Small intestine (tissue), 16 donors: Measurements from ENCODE around the gene INHA. TPM values are rescaled to one million over a fixed set of nuclear protein-coding genes. Genes with fewer than 3 reads are reported as not detected.

ENCODE experiments used
- DNase-seq, 2 donors: peaks; one replicate each; pipeline versions ENCODE4 v3.0.0 to v3.0.0-alpha.2; 2013
- FAIRE-seq: peaks from 2 replicates; lab custom pipeline; 2012; peaks lifted over from hg19 to GRCh38; lab: Jason Lieb, UNC
- H3K27ac ChIP-seq, 3 donors: one replicate each; pipeline ENCODE4 v1.5.1; 2013; ENCODE audit warnings: low read length in 2 of 3, mild to moderate bottlenecking in 2 of 3, control low read depth in 1 of 3, inconsistent platforms in 1 of 3, low read depth in 1 of 3, moderate library complexity in 1 of 3
- H3K27me3 ChIP-seq, 3 donors: one replicate each; pipeline ENCODE4 v1.6.1; 2013; ENCODE audit warnings: low read length in 3 of 3, inconsistent platforms in 1 of 3; ENCODE audit not compliant: control insufficient read depth in 3 of 3, insufficient read depth in 3 of 3
- H3K36me3 ChIP-seq, 3 donors: one replicate each; pipeline ENCODE4 v1.6.1; 2013; ENCODE audit warnings: low read length in 3 of 3, inconsistent platforms in 1 of 3, low read depth in 1 of 3, mild to moderate bottlenecking in 1 of 3, moderate library complexity in 1 of 3; ENCODE audit not compliant: control insufficient read depth in 3 of 3, insufficient read depth in 2 of 3
- H3K4me1 ChIP-seq, 3 donors: one replicate each; pipeline ENCODE4 v1.6.1; 2013; ENCODE audit warnings: low read length in 2 of 3, inconsistent platforms in 1 of 3, low read depth in 1 of 3, mild to moderate bottlenecking in 1 of 3, moderate library complexity in 1 of 3; ENCODE audit not compliant: control insufficient read depth in 3 of 3, insufficient read depth in 2 of 3
- H3K4me3 ChIP-seq, 3 donors: one replicate each; pipeline ENCODE4 v1.5.1; 2013; ENCODE audit warnings: low read length in 3 of 3, control low read depth in 1 of 3, inconsistent platforms in 1 of 3, low read depth in 1 of 3, mild to moderate bottlenecking in 1 of 3, moderate library complexity in 1 of 3
- H3K9me3 ChIP-seq, 2 donors: one replicate each; pipeline ENCODE4 v1.6.1; 2013; ENCODE audit warnings: low read depth in 1 of 2, low read length in 1 of 2; ENCODE audit not compliant: control insufficient read depth in 2 of 2, insufficient read depth in 1 of 2
- WGBS, 3 donors: extraction: QIAGEN DNeasy Blood & Tissue Kit; methylation state at CpG; one replicate each; pipeline ENCODE4 v1.1.7; 2013; 5-methylcytosine and 5-hydroxymethylcytosine counted together
- long read RNA-seq, 10 donors: transcript quantifications; one replicate each; lab custom pipeline, GENCODE V29; 2026
- polyA plus RNA-seq, 4 donors: library from polyadenylated mRNA; stranded (reverse) in 3 of 4; unstranded in 1 of 4; fragments of 200-250 nt in 3 of 4; fragments of 120-200 nt in 1 of 4; gene quantifications; one replicate each; pipeline versions ENCODE4 v1.2.1 to v1.2.3, GENCODE V29; 2013
- donor health status: healthy with polysubstance abuse.
- donor health status: control.
- donor health status: control.
- donor health status: Bipolar disorder and iron deficiency.
- donor health status: healthy.

Gene INHA, protein sequence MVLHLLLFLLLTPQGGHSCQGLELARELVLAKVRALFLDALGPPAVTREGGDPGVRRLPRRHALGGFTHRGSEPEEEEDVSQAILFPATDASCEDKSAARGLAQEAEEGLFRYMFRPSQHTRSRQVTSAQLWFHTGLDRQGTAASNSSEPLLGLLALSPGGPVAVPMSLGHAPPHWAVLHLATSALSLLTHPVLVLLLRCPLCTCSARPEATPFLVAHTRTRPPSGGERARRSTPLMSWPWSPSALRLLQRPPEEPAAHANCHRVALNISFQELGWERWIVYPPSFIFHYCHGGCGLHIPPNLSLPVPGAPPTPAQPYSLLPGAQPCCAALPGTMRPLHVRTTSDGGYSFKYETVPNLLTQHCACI
- polyA plus RNA-seq, result under 1 TPM in 2 of 4 donors, not detected in 2; 0.18 to 0.78 TPM
- long read RNA-seq, donor 1, result 0 reads
- long read RNA-seq, donor 2, result 0 reads
- long read RNA-seq, donor 3, result 0 reads
- long read RNA-seq, donor 4, result 0 reads
- long read RNA-seq, donor 5, result 0 reads
- long read RNA-seq, donor 6, partial matches to known transcripts, result 6 of 32 reads
- long read RNA-seq, donor 6, other reads (novel, unspliced or antisense), result 25 of 32 reads
- long read RNA-seq, donor 7, result 0 reads
- long read RNA-seq, donor 8, partial matches to known transcripts, result 0 of 5 reads
- long read RNA-seq, donor 8, other reads (novel, unspliced or antisense), result 5 of 5 reads
- long read RNA-seq, donor 9, result 0 reads
- long read RNA-seq, donor 10, partial matches to known transcripts, result 11 of 11 reads
- long read RNA-seq, donor 10, other reads (novel, unspliced or antisense), result 0 of 11 reads

DNA sequence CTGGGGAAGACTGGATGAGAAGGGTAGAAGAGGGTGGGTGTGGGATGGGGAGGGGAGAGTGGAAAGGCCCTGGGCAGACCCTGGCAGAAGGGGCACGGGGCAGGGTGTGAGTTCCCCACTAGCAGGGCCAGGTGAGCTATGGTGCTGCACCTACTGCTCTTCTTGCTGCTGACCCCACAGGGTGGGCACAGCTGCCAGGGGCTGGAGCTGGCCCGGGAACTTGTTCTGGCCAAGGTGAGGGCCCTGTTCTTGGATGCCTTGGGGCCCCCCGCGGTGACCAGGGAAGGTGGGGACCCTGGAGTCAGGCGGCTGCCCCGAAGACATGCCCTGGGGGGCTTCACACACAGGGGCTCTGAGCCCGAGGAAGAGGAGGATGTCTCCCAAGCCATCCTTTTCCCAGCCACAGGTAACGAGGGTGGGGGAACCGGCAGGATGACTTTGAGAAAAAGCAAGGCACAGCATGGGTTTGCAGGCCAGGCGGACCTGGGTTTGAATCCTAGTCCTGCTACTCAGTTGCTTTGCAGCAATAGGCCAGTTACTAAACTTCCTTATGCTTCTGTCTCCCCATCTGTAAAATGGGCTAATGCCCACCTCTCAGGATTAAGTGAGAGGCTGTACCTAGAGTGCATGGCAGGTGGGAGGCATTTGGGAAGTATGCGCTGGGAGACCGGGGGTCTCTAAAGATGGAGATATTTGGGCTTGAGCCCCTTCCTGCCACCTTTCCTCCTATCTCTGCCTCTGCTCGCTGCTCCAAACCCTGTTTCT, at the start of gene INHA:
Gene INHA (plus strand): TSS at position 74 of the 765 bp plus-strand sequence. CDS start 65 bp downstream, at position 139.
- H3K9me3 ChIP-seq, result no peaks in the 10 kb centered on the region
- H3K27me3 ChIP-seq, result peaks cover 0 to 8% (median 5%) of the 10 kb centered on the region in 3 donors
- peak within 1 kb of the TSS; percentile 38 to 57 (median 54) for H3K4me3 ChIP-seq
- peaks cover 0 to 16% (median 0%) of the 10 kb centered on the region in 3 donors for H3K36me3 ChIP-seq
- 75 to 85% (median 75%) methylated on average over 12 to 13 of the region's 13 CpGs for WGBS, 3 donors
- DNase-seq, result no peak
- FAIRE-seq, result no peak
- peaks cover 0 to 27% (median 0%) of the 10 kb centered on the region in 3 donors for H3K4me1 ChIP-seq
- peak within 1 kb of the TSS in 1 of 3 donors; percentile 81 for H3K27ac ChIP-seq

DNA sequence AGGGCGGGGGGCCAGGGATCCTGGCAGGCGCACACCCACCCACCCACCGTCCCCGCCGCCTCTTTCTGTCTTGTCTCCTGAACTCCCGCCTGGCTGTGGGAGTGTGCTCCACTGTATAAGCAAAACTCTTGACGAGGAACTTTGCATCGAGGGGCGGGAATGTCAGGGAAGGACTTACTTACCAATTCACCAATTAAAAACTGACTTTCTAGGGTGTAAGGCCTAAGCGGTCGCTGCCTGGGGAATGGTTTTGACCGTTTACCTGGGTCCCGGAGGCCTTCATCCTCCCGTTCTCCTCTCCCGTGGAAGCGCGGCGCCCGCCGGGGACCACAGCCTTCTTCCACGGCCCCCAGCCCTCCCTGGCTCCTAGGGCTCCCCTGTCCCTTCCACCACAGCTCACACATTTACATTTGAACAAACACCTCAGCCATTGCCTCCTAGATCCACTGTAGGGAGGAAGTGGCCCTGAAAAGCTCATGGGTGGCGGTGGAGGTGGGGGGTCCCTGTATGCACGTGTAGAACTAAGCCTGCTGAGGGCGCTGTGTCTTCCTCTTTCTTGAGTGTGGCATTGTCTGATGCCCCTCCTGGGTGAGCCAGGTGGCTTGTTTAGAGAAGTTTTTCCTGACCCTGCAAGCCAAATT, 49.0 kb upstream of the INHA start:
- Histone ChIP-seq H3K9me3 (no peaks in the 10 kb centered on the region), H3K27me3 (peaks cover 0 to 86% (median 39%) of the 10 kb centered on the region in 3 donors), H3K36me3 (no peaks in the 10 kb centered on the region), H3K27ac (no peak overlapping the region), H3K4me3 (no peak overlapping the region), H3K4me1 (peaks cover 0 to 29% (median 0%) of the 10 kb centered on the region in 3 donors)
- FAIRE-seq, result no peak
- 17 to 26% (median 24%) methylated on average over 18 to 24 of the region's 24 CpGs for WGBS, 3 donors
- no peak for DNase-seq

DNA sequence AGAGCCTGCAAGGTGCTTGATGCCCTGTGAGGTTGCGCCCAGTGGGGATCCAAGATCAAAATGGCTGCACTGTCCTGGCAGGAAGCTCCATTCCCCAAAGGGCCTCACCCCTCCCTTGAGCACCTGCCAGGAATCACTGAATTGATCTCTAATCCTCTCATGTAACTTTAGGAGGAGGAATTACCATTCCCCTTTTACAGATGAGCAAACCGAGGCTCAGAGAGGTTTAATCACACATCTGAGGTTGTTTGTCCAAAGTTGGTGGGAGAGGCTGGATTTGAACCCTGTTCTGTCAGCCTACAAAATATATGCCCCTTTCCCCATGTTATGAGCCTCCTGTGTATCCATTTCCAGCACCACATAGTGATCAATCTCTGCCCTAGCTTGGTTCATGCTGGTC, 47.3 kb upstream of the INHA start:
- no peak for FAIRE-seq
- peaks cover 0 to 90% (median 42%) of the 10 kb centered on the region in 3 donors for H3K27me3 ChIP-seq

DNA sequence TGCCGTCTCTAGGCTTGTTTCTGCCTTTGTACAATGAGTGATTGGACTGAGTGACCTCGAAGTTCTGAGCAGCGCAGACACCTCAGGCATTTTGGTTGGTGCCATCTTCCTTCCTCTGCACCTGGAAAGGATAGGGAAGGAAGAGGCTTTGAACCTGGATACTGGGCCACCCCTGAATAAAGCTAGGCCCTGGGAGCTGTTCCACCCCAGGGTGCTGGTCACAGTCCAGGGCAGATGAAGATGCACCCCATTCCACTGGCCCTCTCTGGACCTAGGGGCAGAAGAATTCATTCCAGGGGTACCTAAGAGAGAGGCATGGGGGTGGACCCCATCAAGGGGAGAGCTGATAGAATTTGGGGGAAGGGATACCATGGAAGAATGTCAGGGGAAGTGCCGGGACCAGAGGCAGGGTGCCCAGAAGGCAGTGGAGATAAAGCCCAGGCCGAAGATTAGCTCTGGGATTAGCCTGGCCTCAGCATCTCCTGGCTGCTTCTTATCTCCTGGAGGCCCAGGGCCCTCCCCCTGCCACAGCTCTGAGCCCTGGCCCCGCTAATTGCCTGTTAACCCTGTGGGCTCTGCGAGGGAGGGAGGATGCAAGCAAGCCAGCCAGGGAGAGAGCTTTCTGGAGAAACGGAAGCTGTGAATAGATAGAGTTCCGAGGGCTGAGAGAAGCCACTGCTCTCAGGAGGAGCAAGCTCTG, 46.4 kb upstream of the INHA start:
- WGBS, 3 donors, result 32 to 49% (median 34%) methylated on average over 9 of the region's 9 CpGs
- Histone ChIP-seq H3K27me3 (peaks cover 0 to 90% (median 43%) of the 10 kb centered on the region in 3 donors), H3K4me1 (peaks cover 0 to 33% (median 0%) of the 10 kb centered on the region in 3 donors), H3K27ac (no peak overlapping the region), H3K9me3 (no peaks in the 10 kb centered on the region), H3K4me3 (no peak overlapping the region), H3K36me3 (no peaks in the 10 kb centered on the region)
- FAIRE-seq, result no peak
- DNase-seq, result peak in 1 of 2 donors; percentile 25

More for the DNA sequence above, 47.3 kb upstream of the INHA start:
- H3K27ac ChIP-seq, result no peak overlapping the region
- WGBS, 3 donors, result 81 to 89% (median 84%) methylated on average over 2 of the region's 2 CpGs
- H3K4me3 ChIP-seq, result no peak overlapping the region
- no peaks in the 10 kb centered on the region for H3K36me3 ChIP-seq
- peaks cover 0 to 30% (median 0%) of the 10 kb centered on the region in 3 donors for H3K4me1 ChIP-seq
- H3K9me3 ChIP-seq, result no peaks in the 10 kb centered on the region
- DNase-seq, result no peak

DNA sequence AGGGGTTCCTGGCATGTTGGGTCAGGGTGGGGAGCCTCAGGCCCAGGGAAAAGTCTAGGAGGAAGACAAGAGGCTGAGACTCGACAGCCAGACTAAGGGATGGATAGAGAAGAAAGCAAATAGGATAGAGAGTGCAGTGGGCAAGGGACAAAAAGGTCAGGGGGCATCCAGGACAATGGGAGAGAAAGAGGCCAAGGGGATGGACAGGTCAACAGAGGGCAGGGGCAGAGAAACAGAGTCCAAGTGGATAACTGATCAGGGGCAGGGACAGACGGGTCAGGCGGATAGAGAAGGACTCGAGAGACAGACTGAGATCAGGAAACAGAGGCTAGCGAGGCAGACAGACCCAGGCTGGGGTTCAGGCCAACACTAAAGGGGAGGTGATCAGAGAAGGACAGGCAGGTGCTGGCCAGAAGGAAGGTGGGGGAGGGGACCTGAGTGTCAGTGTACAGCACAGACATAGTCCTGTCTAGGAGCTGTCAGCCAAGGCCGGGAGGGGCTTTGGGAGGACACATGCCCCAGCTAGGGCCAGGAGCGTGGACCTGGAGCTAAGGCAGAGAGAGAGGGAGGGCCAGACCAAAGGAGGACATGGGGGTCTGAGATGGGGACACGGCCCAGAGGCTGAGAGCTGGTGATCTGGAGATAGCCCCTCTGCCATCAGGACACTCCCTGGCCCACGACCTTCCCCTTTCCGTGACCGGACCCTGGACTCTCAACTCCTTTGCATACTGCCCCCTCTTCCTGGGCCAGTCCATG, 45.6 kb upstream of the INHA start:
- Histone ChIP-seq H3K27ac (no peak overlapping the region), H3K4me1 (peaks cover 0 to 31% (median 0%) of the 10 kb centered on the region in 3 donors), H3K4me3 (no peak overlapping the region), H3K9me3 (no peaks in the 10 kb centered on the region), H3K27me3 (peaks cover 0 to 87% (median 39%) of the 10 kb centered on the region in 3 donors), H3K36me3 (no peaks in the 10 kb centered on the region)
- FAIRE-seq (no peak), DNase-seq (no peak)
- WGBS, 3 donors, result 34 to 48% (median 42%) methylated on average over 10 to 11 of the region's 11 CpGs

DNA sequence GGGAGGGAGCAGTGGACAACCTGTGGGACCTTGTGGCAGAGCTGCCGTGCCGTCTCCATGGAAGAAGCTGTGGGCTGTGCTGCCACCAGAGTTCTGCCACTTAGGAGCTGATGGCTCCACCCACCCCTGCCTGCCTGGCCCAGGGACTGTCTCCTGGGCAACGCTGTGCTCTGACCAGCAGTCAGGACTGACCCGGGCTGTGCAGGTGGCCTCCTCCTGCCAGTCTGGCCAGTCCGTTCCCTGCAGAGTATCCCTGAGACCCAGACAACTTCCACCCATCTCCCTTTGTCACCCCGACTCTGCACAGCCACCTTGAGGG, 45.1 kb upstream of the INHA start:
- Histone ChIP-seq H3K36me3 (no peaks in the 10 kb centered on the region), H3K4me3 (no peak overlapping the region), H3K27ac (no peak overlapping the region), H3K27me3 (peaks cover 0 to 87% (median 34%) of the 10 kb centered on the region in 3 donors), H3K9me3 (no peaks in the 10 kb centered on the region), H3K4me1 (peaks cover 0 to 26% (median 0%) of the 10 kb centered on the region in 3 donors)
- FAIRE-seq (no peak), DNase-seq (no peak)
- WGBS, 3 donors, result 14 to 49% (median 21%) methylated on average over 6 of the region's 6 CpGs

DNA sequence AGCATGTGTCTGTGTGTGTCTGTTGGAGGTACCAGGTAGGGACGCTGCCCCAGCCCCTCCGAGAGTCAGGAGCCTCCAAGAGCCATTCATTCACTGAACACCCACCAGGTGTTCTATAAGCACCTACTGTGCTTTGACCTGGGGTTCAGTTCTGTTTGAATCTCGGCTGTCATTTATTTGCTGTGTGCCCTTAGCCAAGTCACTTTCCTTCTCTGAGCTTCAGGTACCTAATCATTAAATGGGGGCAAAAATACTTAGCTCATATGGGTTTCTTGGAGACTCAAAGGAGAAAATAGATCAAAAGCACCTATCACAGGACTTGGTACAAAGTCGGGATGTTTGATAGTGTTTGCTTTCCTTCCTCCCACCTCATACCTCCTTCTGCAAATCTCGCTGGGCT, 44.6 kb upstream of the INHA start:
- Histone ChIP-seq H3K27me3 (peaks cover 0 to 85% (median 33%) of the 10 kb centered on the region in 3 donors), H3K4me3 (no peak overlapping the region)
- no peak for FAIRE-seq

More for the DNA sequence above, 44.6 kb upstream of the INHA start:
- Histone ChIP-seq H3K9me3 (no peaks in the 10 kb centered on the region), H3K27ac (no peak overlapping the region), H3K4me1 (peaks cover 0 to 26% (median 0%) of the 10 kb centered on the region in 3 donors), H3K36me3 (no peaks in the 10 kb centered on the region)
- DNase-seq, result no peak
- 33 to 57% (median 42%) methylated on average over 5 of the region's 5 CpGs for WGBS, 3 donors
